ENCODE data around the gene ACACA. TPM values are rescaled to one million over a fixed set of nuclear protein-coding genes. Genes with fewer than 3 reads are reported as not detected.
"Not testable (repeated sequence)": the region's sequence is repeated elsewhere in the genome, so short reads cannot be mapped to it uniquely, and the experiment has no call there.

The ACACA gene
- total RNA-seq, 2 experiments from 2014 or later = 58.9 to 64.0 TPM

- no peaks in the 10 kb centered on the region for H3K4me1 Mint-ChIP-seq (ENCODE audit: low read depth)
Observed at GRCh38 chr17:37365589-37365988, 41.0 kb downstream of the ACACA start.

DNA sequence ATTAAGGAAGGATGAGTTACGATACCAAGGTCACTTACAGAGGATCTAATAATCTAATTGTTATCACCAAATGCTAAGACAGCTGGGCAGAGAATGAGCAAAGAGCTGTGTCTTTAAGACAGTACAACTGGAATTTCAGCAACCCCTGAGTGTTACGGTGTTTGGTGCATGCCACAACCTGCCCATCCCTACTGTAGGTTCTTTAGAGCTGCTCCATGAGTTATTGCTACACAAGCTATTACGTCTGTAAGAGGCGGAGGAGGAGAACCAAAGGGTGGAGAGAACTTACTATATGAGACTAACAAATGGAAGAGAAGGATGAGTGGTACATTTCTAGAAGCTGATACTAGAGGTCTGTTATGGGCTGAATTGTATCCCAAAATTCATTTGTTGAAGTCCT lies 45.1 kb downstream of the ACACA start:
- no peak overlapping the region for H3K4me3 Mint-ChIP-seq
- H3K36me3 Mint-ChIP-seq (ENCODE audit: low read depth) = peaks cover 2% of the 10 kb centered on the region
- H3K27me3 Mint-ChIP-seq (ENCODE audit: low read depth) = no peaks in the 10 kb centered on the region
- peaks cover 25% of the 10 kb centered on the region for H3K4me1 Mint-ChIP-seq (ENCODE audit: low read depth)
- H3K27ac Mint-ChIP-seq = no peak overlapping the region
- CTCF ChIA-PET = interaction anchor here (1.0 to 1.9 kb wide), 3 partner anchors 12 to 758 kb away, joined by 3 to 17 read pairs (median 5); no protein-coding TSS in a partner anchor
- DNase-seq (no peak), ATAC-seq (no peak)
- POLR2A ChIA-PET = interaction anchor here (0.7 to 0.8 kb wide), 2 partner anchors 8 to 758 kb away, joined by 3 read pairs; no protein-coding TSS in a partner anchor
- H3K9me3 Mint-ChIP-seq (ENCODE audit: insufficient read depth) = no peaks in the 10 kb centered on the region

More at GRCh38 chr17:37365589-37365988, 41.0 kb downstream of the ACACA start:
- DNase-seq (no peak), ATAC-seq (no peak)
- POLR2A ChIA-PET = no interaction called here
- Mint-ChIP-seq H3K27ac (no peak overlapping the region), H3K36me3 (ENCODE audit: low read depth) (no peaks in the 10 kb centered on the region), H3K9me3 (ENCODE audit: insufficient read depth) (no peaks in the 10 kb centered on the region), H3K27me3 (ENCODE audit: low read depth) (no peaks in the 10 kb centered on the region), H3K4me3 (no peak overlapping the region)
- CTCF ChIA-PET = interaction anchor here (0.9 to 2.0 kb wide), 2 partner anchors 8 to 27 kb away, joined by 3 to 11 read pairs; no protein-coding TSS in a partner anchor

- no peaks in the 10 kb centered on the region for H3K9me3 Mint-ChIP-seq (ENCODE audit: insufficient read depth)
- ChIA-PET POLR2A (no interaction called here), CTCF (interaction anchor here (1.0 to 1.9 kb wide), 2 partner anchors 13 to 37 kb away, joined by 3 to 17 read pairs; no protein-coding TSS in a partner anchor)
- H3K36me3 Mint-ChIP-seq (ENCODE audit: low read depth) = peaks cover 2% of the 10 kb centered on the region
- H3K4me3 Mint-ChIP-seq = no peak overlapping the region
- no peak for DNase-seq
- no peaks in the 10 kb centered on the region for H3K27me3 Mint-ChIP-seq (ENCODE audit: low read depth)
- no peak overlapping the region for H3K27ac Mint-ChIP-seq
- ATAC-seq = no peak
- peaks cover 25% of the 10 kb centered on the region for H3K4me1 Mint-ChIP-seq (ENCODE audit: low read depth)
Observed at GRCh38 chr17:37360632-37361031, 46.0 kb downstream of the ACACA start.

DNA sequence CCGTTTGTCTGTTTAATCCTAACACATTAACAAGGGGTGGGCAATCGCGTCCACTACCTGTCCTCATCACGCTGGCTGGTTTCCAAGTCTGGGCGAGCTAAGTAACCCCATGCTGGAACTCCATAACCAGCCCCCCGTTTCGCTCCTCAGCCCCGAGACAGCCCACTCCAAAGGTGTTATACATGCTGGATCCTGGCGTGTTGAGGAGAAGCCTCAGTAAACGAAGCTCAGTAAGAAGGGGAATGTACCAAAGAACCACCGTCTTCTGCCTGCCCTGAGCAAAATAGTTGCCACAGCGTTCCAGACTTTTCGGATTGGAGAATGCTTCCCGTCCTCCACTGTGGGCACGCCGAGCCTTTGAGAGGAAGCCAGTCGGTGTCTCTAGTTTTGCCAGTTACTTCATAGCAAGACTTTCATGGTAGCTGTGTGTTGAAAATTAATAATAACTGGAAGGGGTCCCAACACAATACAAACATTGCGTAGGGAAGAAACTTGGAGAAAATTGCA lies 46.9 kb downstream of the ACACA start:
- H3K27me3 Mint-ChIP-seq (ENCODE audit: low read depth) = no peaks in the 10 kb centered on the region
- no peaks in the 10 kb centered on the region for H3K9me3 Mint-ChIP-seq (ENCODE audit: insufficient read depth)
- H3K4me1 Mint-ChIP-seq (ENCODE audit: low read depth) = peaks cover 25% of the 10 kb centered on the region
- DNase-seq (no peak), ATAC-seq (no peak)
- POLR2A ChIA-PET = interaction anchor here (1.1 to 1.3 kb wide), 2 partner anchors 20 to 47 kb away, joined by 3 to 4 read pairs; partner anchors contain the start of genes ACACA and TADA2A
- H3K36me3 Mint-ChIP-seq (ENCODE audit: low read depth) = peaks cover 2% of the 10 kb centered on the region
- peak overlapping the region; percentile 80 for H3K27ac Mint-ChIP-seq
- CTCF ChIA-PET = interaction anchor here (1.0 to 2.4 kb wide), 3 partner anchors 10 to 14 kb away, joined by 5 to 21 read pairs (median 7); no protein-coding TSS in a partner anchor
- H3K4me3 Mint-ChIP-seq = peak overlapping the region; percentile 61

DNA sequence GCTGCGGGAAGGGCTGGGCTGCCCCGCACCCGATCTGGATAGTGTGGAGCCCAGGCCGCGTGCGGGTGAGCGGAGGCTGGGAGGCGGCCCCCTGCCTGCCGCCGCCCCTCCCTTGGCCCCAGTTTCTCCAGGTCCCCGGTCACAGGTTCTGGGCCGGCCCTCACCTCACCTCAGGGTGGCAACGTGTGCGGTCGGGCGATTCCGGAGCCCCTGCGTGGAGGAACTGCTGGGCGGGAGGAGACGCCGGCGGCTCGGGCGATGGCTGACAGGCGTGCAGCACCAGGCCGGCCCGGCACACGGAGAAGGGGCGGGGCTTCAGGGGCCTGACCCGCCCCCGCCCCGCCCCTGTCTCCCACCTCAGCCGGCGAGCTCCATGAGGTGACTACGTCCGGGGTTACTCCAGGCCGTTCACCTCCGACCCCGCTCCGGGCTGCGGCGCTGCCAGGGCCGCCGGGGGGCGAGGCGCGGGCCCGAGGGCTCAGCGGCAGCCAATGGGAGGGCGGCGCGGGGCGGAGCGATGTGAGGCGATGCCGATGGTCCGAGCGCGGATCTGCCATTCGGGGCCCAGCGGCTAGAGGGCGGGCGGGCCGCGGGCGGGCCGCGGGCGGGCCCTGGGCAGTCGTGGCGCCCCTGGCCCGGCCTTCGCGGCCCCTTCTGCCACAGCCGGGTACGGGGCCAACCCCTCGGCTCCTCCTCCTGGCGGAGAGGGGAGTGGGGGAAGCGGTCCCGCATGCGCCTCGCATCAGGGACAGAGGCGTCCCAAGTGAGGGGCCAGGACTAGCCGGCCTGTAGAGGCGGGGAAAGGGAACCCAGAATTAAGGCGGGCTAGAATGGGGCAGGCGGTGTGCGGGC lies 47.6 kb downstream of the ACACA start:
- POLR2A ChIA-PET = interaction anchor here (1.1 to 1.3 kb wide), 2 partner anchors 19 to 48 kb away, joined by 3 to 4 read pairs; partner anchors contain the start of genes ACACA and TADA2A
- Mint-ChIP-seq H3K27ac (peak overlapping the region; percentile 81), H3K4me1 (ENCODE audit: low read depth) (peaks cover 28% of the 10 kb centered on the region), H3K4me3 (peak overlapping the region; percentile 88), H3K27me3 (ENCODE audit: low read depth) (no peaks in the 10 kb centered on the region), H3K36me3 (ENCODE audit: low read depth) (peaks cover 2% of the 10 kb centered on the region), H3K9me3 (ENCODE audit: insufficient read depth) (no peaks in the 10 kb centered on the region)
- ATAC-seq (peak; percentile 97), DNase-seq (peak; percentile 95)
- CTCF ChIA-PET = interaction anchor here (1.0 to 2.4 kb wide), 3 partner anchors 11 to 14 kb away, joined by 5 to 21 read pairs (median 7); no protein-coding TSS in a partner anchor

DNA sequence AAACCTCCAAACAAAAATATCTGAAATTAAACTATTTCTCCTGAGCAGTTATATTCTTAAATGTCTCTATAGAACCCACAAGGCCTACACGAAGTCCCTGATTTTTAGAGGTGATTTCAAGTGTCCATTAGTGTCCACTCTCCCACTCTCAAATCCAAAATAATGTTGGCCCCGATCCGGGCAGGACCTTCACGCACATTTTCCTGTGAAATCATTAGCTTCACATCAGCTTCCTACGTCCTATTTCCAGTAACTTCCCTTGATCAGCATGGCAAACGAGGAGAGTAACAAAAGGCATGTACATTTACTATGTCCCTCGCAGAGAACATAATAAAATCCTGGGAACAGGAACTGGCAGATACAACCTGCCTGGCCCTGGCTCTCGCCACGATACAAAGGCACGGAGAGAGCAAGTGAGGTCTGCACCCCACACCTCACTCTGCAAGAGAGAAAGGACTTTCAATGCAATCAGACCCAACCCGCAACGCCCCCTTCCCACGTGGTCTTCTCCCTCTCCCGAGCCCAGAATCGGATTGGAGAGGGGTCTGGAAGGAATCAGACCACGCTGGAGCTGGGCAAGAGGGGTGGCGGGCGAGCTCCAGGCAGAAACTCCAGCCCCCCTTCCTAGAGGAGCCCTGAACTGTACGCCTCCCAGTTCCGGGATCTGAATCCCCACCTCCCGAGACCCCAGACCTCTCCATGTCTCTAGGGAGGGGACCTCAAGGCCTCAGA lies 48.4 kb downstream of the ACACA start:
- DNase-seq (peak; percentile 57), ATAC-seq (peak; percentile 17)
- Mint-ChIP-seq H3K27ac (peak overlapping the region; percentile 81), H3K27me3 (ENCODE audit: low read depth) (no peaks in the 10 kb centered on the region), H3K9me3 (ENCODE audit: insufficient read depth) (no peaks in the 10 kb centered on the region), H3K4me3 (peak overlapping the region; percentile 88), H3K4me1 (ENCODE audit: low read depth) (peaks cover 28% of the 10 kb centered on the region), H3K36me3 (ENCODE audit: low read depth) (peaks cover 5% of the 10 kb centered on the region)
- ChIA-PET CTCF (interaction anchor here (2.1 to 2.4 kb wide), 2 partner anchors 10 to 15 kb away, joined by 7 to 21 read pairs; no protein-coding TSS in a partner anchor), POLR2A (interaction anchor here (0.6 to 1.3 kb wide), 3 partner anchors 18 to 130 kb away, joined by 3 to 4 read pairs (median 3); partner anchors contain the start of genes ACACA and TADA2A)

DNA sequence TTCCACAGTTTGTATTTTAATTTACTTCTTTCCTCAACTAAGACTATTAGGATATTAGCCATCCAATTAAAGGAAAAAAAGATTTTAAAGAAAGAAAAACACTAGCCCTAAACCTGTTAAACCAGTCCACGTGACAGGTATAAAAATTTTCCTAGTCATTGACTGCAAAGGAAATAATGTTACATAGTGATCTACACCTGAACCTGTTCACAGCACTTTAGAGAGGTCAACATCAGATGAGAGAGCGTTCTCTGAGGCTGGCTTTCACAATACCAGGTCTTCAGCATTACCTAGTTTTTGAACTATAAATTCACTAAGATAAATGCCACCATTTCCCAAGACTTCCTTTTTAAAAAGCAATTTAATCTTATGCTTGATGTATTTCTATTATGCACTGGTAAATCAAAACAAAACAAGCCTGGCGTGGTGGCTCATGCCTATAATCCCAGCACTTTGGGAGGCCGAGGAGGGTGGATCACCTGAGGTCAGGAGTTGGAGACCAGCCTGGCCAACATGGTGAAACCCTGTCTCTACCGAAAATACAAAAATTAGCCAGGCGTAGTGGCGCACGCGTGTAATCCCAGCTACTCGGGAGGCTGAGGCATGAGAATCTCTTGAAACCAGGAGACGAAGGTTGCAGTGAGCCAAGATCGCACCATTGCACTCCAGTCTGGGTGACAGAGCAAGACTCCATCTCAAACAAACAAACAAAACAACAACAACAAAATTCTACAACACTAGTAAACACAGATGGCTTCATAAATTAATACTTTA lies 49.7 kb downstream of the ACACA start:
- ATAC-seq; H3K9me3 Mint-ChIP-seq (ENCODE audit: insufficient read depth); POLR2A ChIA-PET; H3K27me3 Mint-ChIP-seq (ENCODE audit: low read depth); H3K27ac Mint-ChIP-seq; H3K36me3 Mint-ChIP-seq (ENCODE audit: low read depth); DNase-seq; CTCF ChIA-PET: not testable (repeated sequence)
- peaks cover 28% of the 10 kb centered on the region for H3K4me1 Mint-ChIP-seq (ENCODE audit: low read depth)
- peak overlapping the region; percentile 88 for H3K4me3 Mint-ChIP-seq

DNA sequence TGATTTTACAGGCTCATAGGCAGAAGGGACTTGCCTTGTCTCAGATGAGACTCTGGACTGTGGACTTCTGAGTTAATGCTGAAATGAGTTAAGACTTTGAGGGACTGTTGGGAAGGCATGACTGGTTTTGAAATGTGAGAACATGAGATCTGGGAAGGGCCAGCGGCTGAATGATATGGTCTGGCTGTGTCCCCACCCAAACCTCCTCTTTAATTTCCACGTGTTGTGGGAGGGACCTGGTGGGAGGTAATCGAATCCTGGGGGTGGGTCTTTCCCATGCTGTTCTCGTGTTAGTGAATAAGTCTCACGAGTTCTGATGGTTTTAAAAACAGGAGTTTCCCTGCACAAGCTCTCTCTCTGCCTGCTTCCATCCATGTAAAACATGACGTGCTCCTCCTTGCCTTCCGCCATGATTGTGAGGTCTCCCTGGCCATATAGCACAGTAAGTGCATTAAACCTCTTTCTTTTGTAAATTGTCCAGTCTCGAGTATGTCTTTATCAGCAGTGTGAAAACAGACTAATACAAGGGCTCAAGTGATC lies 59.7 kb downstream of the ACACA start:
- H3K4me1 Mint-ChIP-seq (ENCODE audit: low read depth); ATAC-seq; POLR2A ChIA-PET; H3K27ac Mint-ChIP-seq; H3K27me3 Mint-ChIP-seq (ENCODE audit: low read depth); H3K4me3 Mint-ChIP-seq; H3K9me3 Mint-ChIP-seq (ENCODE audit: insufficient read depth); DNase-seq: not testable (repeated sequence)
- CTCF ChIA-PET = interaction anchor here (1.7 kb wide), 1 partner anchor 12 kb away, joined by 7 read pairs; no protein-coding TSS in a partner anchor
- H3K36me3 Mint-ChIP-seq (ENCODE audit: low read depth) = peaks cover 21% of the 10 kb centered on the region

- Mint-ChIP-seq H3K4me3 (no peak overlapping the region), H3K36me3 (ENCODE audit: low read depth) (peaks cover 28% of the 10 kb centered on the region), H3K27me3 (ENCODE audit: low read depth) (no peaks in the 10 kb centered on the region), H3K4me1 (ENCODE audit: low read depth) (peaks cover 3% of the 10 kb centered on the region), H3K27ac (no peak overlapping the region), H3K9me3 (ENCODE audit: insufficient read depth) (no peaks in the 10 kb centered on the region)
- ChIA-PET POLR2A (no interaction called here), CTCF (interaction anchor here (2.5 kb wide), 1 partner anchor 53 kb away, joined by 7 read pairs; no protein-coding TSS in a partner anchor)
- DNase-seq (no peak), ATAC-seq (no peak)
Observed at GRCh38 chr17:37344519-37344918, 62.1 kb downstream of the ACACA start.

- Mint-ChIP-seq H3K9me3 (ENCODE audit: insufficient read depth) (no peaks in the 10 kb centered on the region), H3K4me1 (ENCODE audit: low read depth) (peaks cover 3% of the 10 kb centered on the region), H3K27me3 (ENCODE audit: low read depth) (no peaks in the 10 kb centered on the region), H3K36me3 (ENCODE audit: low read depth) (peaks cover 30% of the 10 kb centered on the region), H3K27ac (no peak overlapping the region), H3K4me3 (no peak overlapping the region)
- ChIA-PET CTCF (no interaction called here), POLR2A (interaction anchor here (0.6 kb wide), 1 partner anchor 77 kb away, joined by 3 read pairs; no protein-coding TSS in a partner anchor)
- ATAC-seq (no peak), DNase-seq (no peak)
Observed at GRCh38 chr17:37342589-37342988, 64.0 kb downstream of the ACACA start.
